ENCODE measurements around the gene YAP1. TPM values are rescaled to one million over a fixed set of nuclear protein-coding genes. Genes with fewer than 3 reads are reported as not detected.

The YAP1 gene
- total RNA-seq, 5 donors from 2014 or later (not counting 1 experiment from before 2014, with no cell fraction given): 0.23 to 0.86 (median 0.63) TPM

- peak overlapping the region; percentile 69 to 91 (median 74) for H3K4me3 Mint-ChIP-seq
- ChIA-PET POLR2A (interaction anchor here in 1 of 2 donors (0.6 kb wide), 3 partner anchors 9 to 268 kb away, joined by 3 to 5 read pairs (median 3); no protein-coding TSS in a partner anchor), CTCF (interaction anchor here (0.5 to 1.8 kb wide), 25 partner anchors 10 to 409 kb away, joined by 3 to 9 read pairs (median 3); partner anchors contain the start of gene BIRC3 (in 1 of the 2))
- H3K27me3 Mint-ChIP-seq: peaks cover 0 to 13% of the 10 kb centered on the region in 2 donors
- Histone ChIP-seq H3K4me1 (ENCODE audit: control insufficient read depth in 1 of 2, extremely low read depth in 1 of 2, insufficient read depth in 2 of 2, low read length in 2 of 2) (peaks cover 11 to 23% of the 10 kb centered on the region in 2 experiments), H3K27ac (ENCODE audit: low read length) (no peak overlapping the region), H3K4me3 (ENCODE audit: control insufficient read depth in 1 of 2, extremely low read depth in 1 of 2, low read length in 1 of 2) (peak overlapping the region; percentile 46 to 67), H3K36me3 (ENCODE audit: control insufficient read depth in 2 of 2, extremely low read depth in 1 of 2, insufficient read depth in 1 of 2, low read length in 1 of 2) (no peaks in the 10 kb centered on the region), H3K27me3 (replicated peaks in 1 of 2; ENCODE audit: control insufficient read depth in 2 of 2, extremely low read depth in 1 of 2, insufficient read depth in 2 of 2, low read length in 1 of 2) (no peaks in the 10 kb centered on the region), H3K9me3 (no peaks in the 10 kb centered on the region)
- peaks cover 34 to 36% (median 36%) of the 10 kb centered on the region in 3 donors for H3K4me1 Mint-ChIP-seq
- 10% methylated on average over 3 of the region's 6 CpGs for WGBS (ENCODE audit: insufficient coverage)
- H3K9me3 Mint-ChIP-seq: no peaks in the 10 kb centered on the region
- DNase-seq (no peak), ATAC-seq (replicated peaks in 1 of 4) (peak in 1 of 4 experiments; percentile 5)
- no peaks in the 10 kb centered on the region for H3K36me3 Mint-ChIP-seq
- H3K27ac Mint-ChIP-seq: peak overlapping the region; percentile 67 to 75
Observed at GRCh38 chr11:102268985-102269470, 158.8 kb downstream of the YAP1 start.

- no peak for ATAC-seq (replicated peaks in 1 of 4)
- Mint-ChIP-seq H3K36me3 (no peaks in the 10 kb centered on the region), H3K27ac (no peak overlapping the region), H3K9me3 (no peaks in the 10 kb centered on the region), H3K4me3 (peak overlapping the region; percentile 45 to 91 (median 74)), H3K4me1 (peaks cover 34 to 36% (median 36%) of the 10 kb centered on the region in 3 donors), H3K27me3 (peaks cover 0 to 17% of the 10 kb centered on the region in 2 donors)
- DNase-seq: no peak
- ChIA-PET POLR2A (interaction anchor here (0.5 to 0.6 kb wide), 3 partner anchors 46 to 269 kb away, joined by 3 to 5 read pairs (median 3); no protein-coding TSS in a partner anchor), CTCF (interaction anchor here in 1 of 2 donors (1.2 kb wide), 1 partner anchor 9 kb away, joined by 5 read pairs; no protein-coding TSS in a partner anchor)
- H3K4me1 ChIP-seq (ENCODE audit: control insufficient read depth in 1 of 2, extremely low read depth in 1 of 2, insufficient read depth in 2 of 2, low read length in 2 of 2): peaks cover 11 to 23% of the 10 kb centered on the region in 2 experiments
- H3K36me3 ChIP-seq (ENCODE audit: control insufficient read depth in 2 of 2, extremely low read depth in 1 of 2, insufficient read depth in 1 of 2, low read length in 1 of 2): no peaks in the 10 kb centered on the region
- no peak overlapping the region for H3K27ac ChIP-seq (ENCODE audit: low read length)
- no peak overlapping the region for H3K4me3 ChIP-seq (ENCODE audit: control insufficient read depth in 1 of 2, extremely low read depth in 1 of 2, low read length in 1 of 2)
- 80% methylated on average over 1 of the region's 2 CpGs for WGBS (ENCODE audit: insufficient coverage)
- no peaks in the 10 kb centered on the region for H3K27me3 ChIP-seq (replicated peaks in 1 of 2; ENCODE audit: control insufficient read depth in 2 of 2, extremely low read depth in 1 of 2, insufficient read depth in 2 of 2, low read length in 1 of 2)
- H3K9me3 ChIP-seq: no peaks in the 10 kb centered on the region
Observed at GRCh38 chr11:102269927-102270326, 159.7 kb downstream of the YAP1 start.

DNA sequence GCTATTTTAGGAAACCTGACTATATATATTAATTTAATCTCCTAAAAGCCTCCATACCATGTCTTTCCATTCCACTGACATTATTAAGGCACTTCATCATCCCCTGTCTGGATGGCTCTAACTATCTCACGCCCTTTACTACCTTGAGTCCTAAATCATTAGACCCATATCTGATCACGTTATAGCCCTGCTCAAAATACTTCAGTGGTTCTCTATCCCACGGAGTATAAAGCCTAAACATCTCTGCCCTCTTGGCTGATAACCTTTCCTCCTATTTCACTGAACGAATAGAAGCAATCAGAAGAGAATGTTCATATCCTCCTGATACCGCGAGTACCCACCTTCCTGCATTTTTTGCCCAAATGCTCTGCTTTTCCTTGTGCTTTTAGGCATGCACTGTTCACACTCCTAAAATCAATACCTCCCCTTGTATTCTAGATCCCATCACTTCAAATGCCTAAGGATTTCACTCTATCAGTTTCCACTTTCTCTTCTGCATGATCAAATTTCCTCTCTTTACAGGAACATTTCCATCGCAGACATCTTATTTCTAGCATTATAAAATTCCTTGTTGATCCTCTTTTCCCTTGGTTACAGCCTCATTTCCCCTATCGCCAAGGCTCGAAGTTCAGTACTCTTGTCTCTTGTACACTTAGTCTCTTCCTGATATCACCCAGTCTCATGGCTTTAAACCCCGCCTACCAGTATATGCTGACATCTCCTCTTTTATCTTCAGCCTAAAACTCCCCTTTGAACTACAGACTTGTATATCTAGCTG is 162.0 kb downstream of the YAP1 start:
- ChIA-PET POLR2A (no interaction called here), CTCF (no interaction called here)
- H3K27ac Mint-ChIP-seq: no peak overlapping the region
- H3K36me3 Mint-ChIP-seq: no peaks in the 10 kb centered on the region
- H3K4me1 ChIP-seq (ENCODE audit: control insufficient read depth in 1 of 2, extremely low read depth in 1 of 2, insufficient read depth in 2 of 2, low read length in 2 of 2): peaks cover 11 to 23% of the 10 kb centered on the region in 2 experiments
- H3K27me3 ChIP-seq (replicated peaks in 1 of 2; ENCODE audit: control insufficient read depth in 2 of 2, extremely low read depth in 1 of 2, insufficient read depth in 2 of 2, low read length in 1 of 2): peaks cover 0 to 3% of the 10 kb centered on the region in 2 experiments
- peaks cover 34 to 36% (median 36%) of the 10 kb centered on the region in 3 donors for H3K4me1 Mint-ChIP-seq
- no peaks in the 10 kb centered on the region for H3K9me3 Mint-ChIP-seq
- no peak overlapping the region for H3K27ac ChIP-seq (ENCODE audit: low read length)
- peak in 1 of 4 experiments; percentile 20 for ATAC-seq (replicated peaks in 1 of 4)
- H3K36me3 ChIP-seq (ENCODE audit: control insufficient read depth in 2 of 2, extremely low read depth in 1 of 2, insufficient read depth in 1 of 2, low read length in 1 of 2): no peaks in the 10 kb centered on the region
- WGBS (ENCODE audit: insufficient coverage): 78% methylated on average over 10 of the region's 10 CpGs
- peaks cover 11 to 33% of the 10 kb centered on the region in 2 donors for H3K27me3 Mint-ChIP-seq
- H3K9me3 ChIP-seq: no peaks in the 10 kb centered on the region
- no peak for DNase-seq
- H3K4me3 ChIP-seq (ENCODE audit: control insufficient read depth in 1 of 2, extremely low read depth in 1 of 2, low read length in 1 of 2): no peak overlapping the region
- no peak overlapping the region for H3K4me3 Mint-ChIP-seq

DNA sequence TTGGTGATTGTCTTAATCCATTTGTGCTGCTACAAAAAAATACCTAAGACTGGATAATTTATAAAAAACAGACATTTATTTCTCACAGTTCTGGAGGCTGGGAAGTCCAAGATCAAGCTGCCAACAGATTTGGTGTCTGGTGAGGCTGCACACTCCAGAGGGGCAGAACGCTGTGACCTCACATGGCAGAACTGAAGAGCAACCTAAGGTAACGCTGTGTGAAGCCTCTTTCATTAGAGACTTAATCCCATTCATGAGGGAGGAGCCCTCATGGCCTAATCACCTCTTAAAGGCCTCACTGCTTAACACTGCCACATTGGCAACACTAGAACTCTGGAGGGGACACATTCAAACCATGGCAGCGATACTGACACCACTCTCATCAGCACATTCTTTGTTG is 164.4 kb downstream of the YAP1 start:
- Histone ChIP-seq H3K27me3 (replicated peaks in 1 of 2; ENCODE audit: control insufficient read depth in 2 of 2, extremely low read depth in 1 of 2, insufficient read depth in 2 of 2, low read length in 1 of 2) (peaks cover 0 to 3% of the 10 kb centered on the region in 2 experiments), H3K4me3 (ENCODE audit: control insufficient read depth in 1 of 2, extremely low read depth in 1 of 2, low read length in 1 of 2) (no peak overlapping the region), H3K9me3 (no peaks in the 10 kb centered on the region), H3K27ac (ENCODE audit: low read length) (no peak overlapping the region), H3K36me3 (ENCODE audit: control insufficient read depth in 2 of 2, extremely low read depth in 1 of 2, insufficient read depth in 1 of 2, low read length in 1 of 2) (no peaks in the 10 kb centered on the region), H3K4me1 (ENCODE audit: control insufficient read depth in 1 of 2, extremely low read depth in 1 of 2, insufficient read depth in 2 of 2, low read length in 2 of 2) (peaks cover 2 to 7% of the 10 kb centered on the region in 2 experiments)
- H3K27me3 Mint-ChIP-seq: peaks cover 11 to 27% of the 10 kb centered on the region in 2 donors
- DNase-seq: no peak
- H3K4me3 Mint-ChIP-seq: no peak overlapping the region
- ATAC-seq (replicated peaks in 1 of 4): no peak
- CTCF ChIA-PET: interaction anchor here in 1 of 2 donors (0.6 kb wide), 1 partner anchor 15 kb away, joined by 3 read pairs; no protein-coding TSS in a partner anchor
- POLR2A ChIA-PET: interaction anchor here in 1 of 2 donors (0.7 kb wide), 1 partner anchor 52 kb away, joined by 3 read pairs; no protein-coding TSS in a partner anchor
- peaks cover 17 to 21% (median 18%) of the 10 kb centered on the region in 3 donors for H3K4me1 Mint-ChIP-seq
- no peaks in the 10 kb centered on the region for H3K36me3 Mint-ChIP-seq
- no peaks in the 10 kb centered on the region for H3K9me3 Mint-ChIP-seq
- 100% methylated on average over 1 of the region's 3 CpGs for WGBS (ENCODE audit: insufficient coverage)
- H3K27ac Mint-ChIP-seq: no peak overlapping the region

- H3K36me3 Mint-ChIP-seq: no peaks in the 10 kb centered on the region
- ChIA-PET CTCF (interaction anchor here (0.5 to 0.7 kb wide), 2 partner anchors 18 to 411 kb away, joined by 3 read pairs; no protein-coding TSS in a partner anchor), POLR2A (no interaction called here)
- H3K4me1 Mint-ChIP-seq: peaks cover 11 to 21% (median 15%) of the 10 kb centered on the region in 3 donors
- H3K27me3 Mint-ChIP-seq: peaks cover 11 to 27% of the 10 kb centered on the region in 2 donors
- no peaks in the 10 kb centered on the region for H3K9me3 Mint-ChIP-seq
- no peaks in the 10 kb centered on the region for H3K36me3 ChIP-seq (ENCODE audit: control insufficient read depth in 2 of 2, extremely low read depth in 1 of 2, insufficient read depth in 1 of 2, low read length in 1 of 2)
- no peak overlapping the region for H3K4me3 Mint-ChIP-seq
- H3K4me1 ChIP-seq (ENCODE audit: control insufficient read depth in 1 of 2, extremely low read depth in 1 of 2, insufficient read depth in 2 of 2, low read length in 2 of 2): no peaks in the 10 kb centered on the region
- no peak for ATAC-seq (replicated peaks in 1 of 4)
- peaks cover 0 to 3% of the 10 kb centered on the region in 2 experiments for H3K27me3 ChIP-seq (replicated peaks in 1 of 2; ENCODE audit: control insufficient read depth in 2 of 2, extremely low read depth in 1 of 2, insufficient read depth in 2 of 2, low read length in 1 of 2)
- no peaks in the 10 kb centered on the region for H3K9me3 ChIP-seq
- WGBS (ENCODE audit: insufficient coverage): 70% methylated on average over 3 of the region's 4 CpGs
- H3K4me3 ChIP-seq (ENCODE audit: control insufficient read depth in 1 of 2, extremely low read depth in 1 of 2, low read length in 1 of 2): no peak overlapping the region
- no peak overlapping the region for H3K27ac ChIP-seq (ENCODE audit: low read length)
- no peak overlapping the region for H3K27ac Mint-ChIP-seq
- no peak for DNase-seq
Observed at GRCh38 chr11:102276362-102276761, 166.1 kb downstream of the YAP1 start.

DNA sequence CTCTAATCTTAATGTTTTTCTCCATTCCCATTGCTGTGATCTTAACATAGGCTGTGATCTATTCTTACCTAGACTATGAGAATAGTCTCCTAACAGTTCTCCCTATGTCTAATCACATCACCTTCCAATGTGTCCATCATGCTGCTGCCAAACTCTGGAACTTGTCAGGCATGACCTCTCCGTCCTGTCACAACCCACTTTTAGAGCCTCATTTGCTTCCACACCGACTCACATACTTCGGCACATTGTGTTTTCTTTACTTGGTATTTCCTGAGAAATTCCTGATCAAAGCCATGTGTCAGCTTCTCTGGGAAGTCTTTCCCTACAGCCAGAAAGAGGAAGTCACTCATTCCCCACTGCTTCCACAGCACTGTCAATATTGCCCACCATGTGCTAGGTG is 166.5 kb downstream of the YAP1 start:
- 85% methylated on average over 3 of the region's 3 CpGs for WGBS (ENCODE audit: insufficient coverage)
- peaks cover 11 to 21% (median 15%) of the 10 kb centered on the region in 3 donors for H3K4me1 Mint-ChIP-seq
- no peaks in the 10 kb centered on the region for H3K9me3 Mint-ChIP-seq
- H3K36me3 Mint-ChIP-seq: no peaks in the 10 kb centered on the region
- no peaks in the 10 kb centered on the region for H3K4me1 ChIP-seq (ENCODE audit: control insufficient read depth in 1 of 2, extremely low read depth in 1 of 2, insufficient read depth in 2 of 2, low read length in 2 of 2)
- no peak for DNase-seq
- no peak overlapping the region for H3K4me3 Mint-ChIP-seq
- H3K27me3 Mint-ChIP-seq: peaks cover 11 to 27% of the 10 kb centered on the region in 2 donors
- ChIA-PET CTCF (no interaction called here), POLR2A (no interaction called here)
- H3K9me3 ChIP-seq: no peaks in the 10 kb centered on the region
- no peak overlapping the region for H3K27ac Mint-ChIP-seq
- no peaks in the 10 kb centered on the region for H3K36me3 ChIP-seq (ENCODE audit: control insufficient read depth in 2 of 2, extremely low read depth in 1 of 2, insufficient read depth in 1 of 2, low read length in 1 of 2)
- ATAC-seq (replicated peaks in 1 of 4): no peak
- H3K27me3 ChIP-seq (replicated peaks in 1 of 2; ENCODE audit: control insufficient read depth in 2 of 2, extremely low read depth in 1 of 2, insufficient read depth in 2 of 2, low read length in 1 of 2): peaks cover 0 to 5% of the 10 kb centered on the region in 2 experiments
- no peak overlapping the region for H3K27ac ChIP-seq (ENCODE audit: low read length)
- no peak overlapping the region for H3K4me3 ChIP-seq (ENCODE audit: control insufficient read depth in 1 of 2, extremely low read depth in 1 of 2, low read length in 1 of 2)
